Esophagus muscularis mucosa (tissue), 4 donors: ENCODE results near the gene AVL9. TPM values are rescaled to one million over a fixed set of nuclear protein-coding genes. Genes with fewer than 3 reads are reported as not detected.
A peak's percentile ranks its signal among the peaks of the same experiment; 100 is the strongest.

Experiments used
- DNase-seq: peaks from one replicate; pipeline ENCODE4 v3.0.0-alpha.2; 2017; ENCODE audit errors: extremely low spot score
- H3K27ac ChIP-seq, 4 donors: fragments of 200-600 bp; sonication (generic); replicated peaks in 1 of 4; 1 replicate in 3 of 4; 2 replicates in 1 of 4; pipeline ENCODE4 v1.5.1; 2016 to 2019; ENCODE audit warnings: mild to moderate bottlenecking in 1 of 4
- H3K27me3 ChIP-seq, 4 donors: fragments of 200-600 bp; sonication (generic); one replicate each; pipeline versions ENCODE4 v1.5.1 to v1.6.0; 2016 to 2019
- H3K36me3 ChIP-seq, 4 donors: fragments of 200-600 bp; sonication (generic); one replicate each; pipeline ENCODE4 v1.5.1; 2016 to 2019
- H3K4me1 ChIP-seq, 4 donors: fragments of 200-600 bp; sonication (generic); one replicate each; pipeline ENCODE4 v1.5.1; 2016 to 2019
- H3K4me3 ChIP-seq, 4 donors: fragments of 200-600 bp; sonication (generic); 1 replicate in 2 of 4; 2 replicates in 2 of 4; pipeline ENCODE4 v1.5.1; 2016 to 2019; ENCODE audit warnings: mild to moderate bottlenecking in 4 of 4, moderate library complexity in 1 of 4
- H3K9me3 ChIP-seq, 4 donors: fragments of 200-600 bp; sonication (generic); 1 replicate in 3 of 4; 2 replicates in 1 of 4; pipeline ENCODE4 v1.5.1; 2016 to 2019
- CTCF ChIP-seq, 3 experiments: fragments of 200-600 bp in 2 of 3; fragments of 450-650 bp in 1 of 3; sonication (generic) in 2 of 3; IDR thresholded peaks; one replicate each; pipeline ENCODE4 v1.5.1; 2017 to 2019; ENCODE audit warnings: antibody characterized with exemption in 3 of 3, mild to moderate bottlenecking in 2 of 3, moderate library complexity in 1 of 3
- EP300 ChIP-seq: sonication (generic); formaldehyde crosslinking; IDR thresholded peaks from one replicate; pipeline ENCODE4 v1.6.1; 2017; ENCODE audit warnings: antibody characterized with exemption
- POLR2A ChIP-seq: fragments of 450-650 bp; IDR thresholded peaks from one replicate; pipeline ENCODE4 v1.6.1; 2017; ENCODE audit warnings: antibody characterized with exemption, moderate library complexity, mild to moderate bottlenecking, low read depth
- POLR2AphosphoS5 ChIP-seq, 2 donors: sonication (generic); formaldehyde crosslinking; IDR thresholded peaks; one replicate each; pipeline ENCODE4 v1.6.1; 2017; ENCODE audit warnings: antibody characterized with exemption in 2 of 2
- WGBS: methylation state at CpG from one replicate; pipeline ENCODE4 v1.1.5; 2018; 5-methylcytosine and 5-hydroxymethylcytosine counted together
- intact Hi-C: fragments of 100-400 bp; cut with DNase I; formaldehyde crosslinking; loops from one replicate; pipeline ENCODE4 v1.15.1; 2023
- total RNA-seq, 4 donors: library from RNA; depleted of rRNA; stranded (reverse); fragments of >200 nt; gene quantifications; one replicate each; pipeline versions ENCODE4 v1.1.0 to v1.2.1, GENCODE V29; 2016

Gene AVL9
- total RNA-seq, 4 donors from 2014 or later: 18.8 to 27.7 (median 21.3) TPM

- no peak overlapping the region for H3K27ac ChIP-seq
- H3K4me3 ChIP-seq: no peak overlapping the region
- 87% methylated on average over 2 of the region's 2 CpGs for WGBS
- no peaks in the 10 kb centered on the region for H3K27me3 ChIP-seq
- DNase-seq: no peak
- H3K9me3 ChIP-seq: no peaks in the 10 kb centered on the region
- TF ChIP-seq EP300 (no peak), POLR2A (no peak), POLR2AphosphoS5 (IDR thresholded peaks at IDR 0.05) (no peak), CTCF (IDR thresholded peaks at IDR 0.05) (no peak)
- no peaks in the 10 kb centered on the region for H3K36me3 ChIP-seq
- intact Hi-C loops: no loop called here
- peaks cover 0 to 15% (median 12%) of the 10 kb centered on the region in 4 donors for H3K4me1 ChIP-seq
Measured at GRCh38 chr7:32518534-32519140, 23.3 kb downstream of the AVL9 start.

GRCh38 chr7:32519763-32520162 lies 24.5 kb downstream of the AVL9 start:
- no peaks in the 10 kb centered on the region for H3K27me3 ChIP-seq
- WGBS: 88% methylated on average over 2 of the region's 2 CpGs
- no peak for TF ChIP-seq EP300
- no peak for TF ChIP-seq CTCF (IDR thresholded peaks at IDR 0.05)
- TF ChIP-seq POLR2AphosphoS5 (IDR thresholded peaks at IDR 0.05): no peak
- no peak for TF ChIP-seq POLR2A
- DNase-seq: no peak
- H3K36me3 ChIP-seq: no peaks in the 10 kb centered on the region
- intact Hi-C loops: no loop called here
- no peak overlapping the region for H3K4me3 ChIP-seq
- peaks cover 0 to 19% (median 13%) of the 10 kb centered on the region in 4 donors for H3K4me1 ChIP-seq
- no peak overlapping the region for H3K27ac ChIP-seq
- no peaks in the 10 kb centered on the region for H3K9me3 ChIP-seq

- peak; percentile 21 for DNase-seq
- no peaks in the 10 kb centered on the region for H3K9me3 ChIP-seq
- WGBS: over 99% methylated on average over 6 of the region's 6 CpGs
- no peak overlapping the region for H3K27ac ChIP-seq
- H3K27me3 ChIP-seq: no peaks in the 10 kb centered on the region
- no peaks in the 10 kb centered on the region for H3K36me3 ChIP-seq
- TF ChIP-seq POLR2AphosphoS5 (IDR thresholded peaks at IDR 0.05) (no peak), EP300 (no peak), CTCF (IDR thresholded peaks at IDR 0.05) (no peak), POLR2A (no peak)
- no peak overlapping the region for H3K4me3 ChIP-seq
- H3K4me1 ChIP-seq: peaks cover 0 to 13% (median 6%) of the 10 kb centered on the region in 4 donors
- intact Hi-C loops: no loop called here
Measured at GRCh38 chr7:32522746-32523530, 27.6 kb downstream of the AVL9 start.

- Histone ChIP-seq H3K36me3 (no peaks in the 10 kb centered on the region), H3K9me3 (no peaks in the 10 kb centered on the region), H3K27ac (no peak overlapping the region), H3K27me3 (no peaks in the 10 kb centered on the region), H3K4me3 (no peak overlapping the region), H3K4me1 (peaks cover 0 to 13% (median 6%) of the 10 kb centered on the region in 4 donors)
- intact Hi-C loops: no loop called here
- DNase-seq: no peak
- TF ChIP-seq CTCF (IDR thresholded peaks at IDR 0.05) (no peak), POLR2A (no peak), POLR2AphosphoS5 (IDR thresholded peaks at IDR 0.05) (no peak), EP300 (no peak)
Measured at GRCh38 chr7:32524631-32525030, 29.3 kb downstream of the AVL9 start.
